Type B pancreatic cell (in vitro differentiated cells): Measurements from ENCODE around the gene PRRT4. TPM values are rescaled to one million over a fixed set of nuclear protein-coding genes. Genes with fewer than 3 reads are reported as not detected.

Experiments
- DNase-seq: peaks from one replicate; pipeline ENCODE4 v3.0.0; 2021; ENCODE audit warnings: mixed read lengths; ENCODE audit not compliant: unreplicated experiment; ENCODE audit errors: extremely low spot score
- H3K27ac Mint-ChIP-seq: 2 replicates; pipeline ENCODE4 v1.8.0; 2021; ENCODE audit warnings: mild to moderate bottlenecking, mixed read lengths
- H3K27me3 Mint-ChIP-seq: 2 replicates; pipeline ENCODE4 v1.8.0; 2021; ENCODE audit warnings: mixed read lengths
- H3K36me3 Mint-ChIP-seq: 2 replicates; pipeline ENCODE4 v1.8.0; 2021; ENCODE audit warnings: mixed read lengths
- H3K4me1 Mint-ChIP-seq: one replicate; pipeline ENCODE4 v1.8.0; 2021; ENCODE audit warnings: mixed read lengths; ENCODE audit not compliant: unreplicated experiment
- H3K4me3 Mint-ChIP-seq: 2 replicates; pipeline ENCODE4 v1.8.0; 2021; ENCODE audit warnings: mild to moderate bottlenecking, mixed read lengths
- H3K9me3 Mint-ChIP-seq: 2 replicates; pipeline ENCODE4 v1.8.0; 2021; ENCODE audit warnings: mixed read lengths
- CTCF ChIP-seq: fragments of 200-600 bp; sonication (generic); conservative IDR thresholded peaks from 2 replicates; pipeline ENCODE4 v1.5.0; 2021; ENCODE audit warnings: antibody characterized with exemption, mild to moderate bottlenecking
- total RNA-seq: library from RNA; stranded (reverse); gene quantifications from 2 replicates; pipeline ENCODE4 v1.2.1, GENCODE V29; 2021; ENCODE audit warnings: low replicate concordance

Gene PRRT4
- total RNA-seq, 1 donor from 2014 or later, result 7.0 TPM

DNA sequence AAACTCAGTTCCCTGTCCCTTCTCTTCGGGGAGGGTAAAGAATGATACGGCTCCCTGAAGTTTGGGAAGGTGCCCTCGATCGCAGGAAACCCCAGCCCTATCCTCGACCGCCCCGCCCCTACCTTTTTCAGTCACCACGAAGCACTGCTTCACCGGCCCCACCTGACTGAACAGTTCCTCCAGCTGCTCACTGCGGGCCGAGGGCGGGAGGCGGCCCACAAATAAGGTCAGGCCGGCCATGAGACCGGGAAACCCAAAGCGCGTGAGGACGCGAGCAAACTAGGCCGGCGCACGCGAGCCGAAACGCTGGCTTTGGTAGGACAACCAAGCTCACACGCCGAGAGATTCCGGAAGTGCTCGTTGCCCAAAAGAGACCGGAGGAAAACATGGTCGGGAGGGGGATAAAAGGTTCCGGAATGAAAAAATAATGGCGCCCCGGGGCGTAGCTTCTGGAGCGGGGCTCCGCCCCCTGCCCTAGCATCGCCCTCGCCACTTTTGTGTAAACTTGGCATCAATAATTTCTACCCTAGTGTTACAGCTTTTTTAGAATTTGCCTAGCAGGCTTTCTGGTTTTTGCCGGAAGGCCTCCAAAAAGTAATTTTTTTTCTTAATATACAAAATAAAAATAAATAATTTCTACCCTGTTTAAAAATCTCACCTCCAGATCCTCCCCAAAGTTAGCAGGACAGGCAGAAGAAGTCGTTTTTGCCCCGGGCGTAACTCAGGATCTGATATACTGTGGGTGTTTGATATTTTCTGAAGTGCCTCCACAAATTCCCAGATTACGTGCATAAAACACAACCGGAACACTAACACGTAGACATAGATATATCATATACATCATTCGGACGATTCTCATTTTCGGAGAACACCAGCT lies 17.7 kb downstream of the PRRT4 start, which contains the start of gene RBM28:
RBM28 (minus strand) TSS at position 355 of the 877 bp plus-strand sequence; CDS start at position 240, 115 bp downstream.
- Mint-ChIP-seq H3K9me3 (no peaks in the 10 kb centered on the region), H3K27ac (peak within 1 kb of the TSS; percentile 92), H3K27me3 (peaks cover 3% of the 10 kb centered on the region), H3K36me3 (peaks cover under 1% of the 10 kb centered on the region), H3K4me1 (peaks cover 34% of the 10 kb centered on the region), H3K4me3 (peak within 1 kb of the TSS; percentile 87)
- TF ChIP-seq CTCF, result no peak
- peak; percentile 91 for DNase-seq

GRCh38 chr7:128341733-128342132 lies 19.8 kb downstream of the PRRT4 start:
- no peaks in the 10 kb centered on the region for H3K27me3 Mint-ChIP-seq
- H3K9me3 Mint-ChIP-seq, result no peaks in the 10 kb centered on the region
- peak overlapping the region; percentile 87 for H3K4me3 Mint-ChIP-seq
- H3K36me3 Mint-ChIP-seq, result peaks cover 12% of the 10 kb centered on the region
- H3K4me1 Mint-ChIP-seq, result peaks cover 24% of the 10 kb centered on the region
- no peak overlapping the region for H3K27ac Mint-ChIP-seq
- DNase-seq, result no peak
- no peak for TF ChIP-seq CTCF

- Mint-ChIP-seq H3K4me1 (peaks cover 2% of the 10 kb centered on the region), H3K4me3 (no peak overlapping the region), H3K27ac (no peak overlapping the region), H3K9me3 (no peaks in the 10 kb centered on the region), H3K36me3 (peaks cover 28% of the 10 kb centered on the region), H3K27me3 (no peaks in the 10 kb centered on the region)
- DNase-seq, result no peak
- TF ChIP-seq CTCF, result no peak
Measured at GRCh38 chr7:128335730-128336129, 25.8 kb downstream of the PRRT4 start.

GRCh38 chr7:128324368-128324680 lies 37.2 kb downstream of the PRRT4 start:
- Mint-ChIP-seq H3K9me3 (no peaks in the 10 kb centered on the region), H3K4me1 (peaks cover 4% of the 10 kb centered on the region), H3K36me3 (peaks cover 16% of the 10 kb centered on the region), H3K27me3 (no peaks in the 10 kb centered on the region), H3K27ac (no peak overlapping the region), H3K4me3 (no peak overlapping the region)
- TF ChIP-seq CTCF, result no peak
- no peak for DNase-seq

DNA sequence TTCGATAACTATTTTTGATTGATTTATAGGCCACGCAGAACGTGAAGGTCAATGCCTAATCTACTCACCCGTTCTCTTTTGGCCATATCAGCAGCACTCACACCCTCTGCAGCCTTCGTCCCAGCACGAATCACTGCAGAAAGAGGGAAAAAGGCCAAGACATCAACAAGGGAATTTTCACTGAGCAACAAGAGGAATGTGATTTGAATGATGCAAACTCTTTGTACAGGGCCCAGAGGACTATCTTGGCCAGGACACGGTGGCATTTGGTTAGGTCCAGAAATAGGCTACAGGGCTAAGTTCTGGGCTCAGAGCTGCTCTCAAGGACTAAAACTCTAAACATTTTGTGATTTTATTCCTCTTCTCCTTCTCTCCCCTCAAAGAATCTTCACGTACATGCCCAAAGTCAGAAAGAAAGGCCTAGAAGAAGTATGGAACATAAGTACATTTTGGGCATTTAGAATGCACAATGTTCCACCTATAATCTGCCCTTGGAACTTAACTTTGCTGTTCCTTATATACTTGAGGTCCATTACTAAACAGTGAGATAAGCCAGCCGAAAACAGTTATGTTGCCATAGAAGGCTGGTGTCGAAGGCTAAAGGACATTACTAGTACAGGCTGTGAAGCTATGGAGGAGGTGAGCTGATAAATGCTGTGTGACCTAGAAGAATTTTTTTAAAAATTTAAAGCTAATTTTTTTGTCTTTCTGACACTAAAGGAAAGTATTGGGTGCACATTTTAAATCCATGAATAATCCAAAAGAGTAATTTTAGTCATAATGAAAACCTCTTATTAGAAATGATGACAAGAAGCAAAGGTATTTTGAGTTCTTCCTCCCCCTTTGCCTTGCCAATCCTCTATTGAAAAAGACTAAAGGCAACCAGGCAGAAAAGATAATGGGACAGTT lies 37.8 kb downstream of the PRRT4 start:
- no peaks in the 10 kb centered on the region for H3K27me3 Mint-ChIP-seq

More for the DNA sequence above, 37.8 kb downstream of the PRRT4 start:
- no peak overlapping the region for H3K27ac Mint-ChIP-seq
- H3K4me3 Mint-ChIP-seq, result no peak overlapping the region
- TF ChIP-seq CTCF, result no peak
- peaks cover 4% of the 10 kb centered on the region for H3K4me1 Mint-ChIP-seq
- H3K9me3 Mint-ChIP-seq, result no peaks in the 10 kb centered on the region
- no peak for DNase-seq
- H3K36me3 Mint-ChIP-seq, result peaks cover 21% of the 10 kb centered on the region
